HG02642 (cell line): ENCODE results near the gene CFAP100.

Source experiments
- ATAC-seq: cut with Tn5 transposase; IDR thresholded peaks from one replicate; pipeline ENCODE4 v1.9.1; 2021; ENCODE audit warnings: mild to moderate bottlenecking; ENCODE audit not compliant: unreplicated experiment, poor library complexity

CFAP100 gene

DNA sequence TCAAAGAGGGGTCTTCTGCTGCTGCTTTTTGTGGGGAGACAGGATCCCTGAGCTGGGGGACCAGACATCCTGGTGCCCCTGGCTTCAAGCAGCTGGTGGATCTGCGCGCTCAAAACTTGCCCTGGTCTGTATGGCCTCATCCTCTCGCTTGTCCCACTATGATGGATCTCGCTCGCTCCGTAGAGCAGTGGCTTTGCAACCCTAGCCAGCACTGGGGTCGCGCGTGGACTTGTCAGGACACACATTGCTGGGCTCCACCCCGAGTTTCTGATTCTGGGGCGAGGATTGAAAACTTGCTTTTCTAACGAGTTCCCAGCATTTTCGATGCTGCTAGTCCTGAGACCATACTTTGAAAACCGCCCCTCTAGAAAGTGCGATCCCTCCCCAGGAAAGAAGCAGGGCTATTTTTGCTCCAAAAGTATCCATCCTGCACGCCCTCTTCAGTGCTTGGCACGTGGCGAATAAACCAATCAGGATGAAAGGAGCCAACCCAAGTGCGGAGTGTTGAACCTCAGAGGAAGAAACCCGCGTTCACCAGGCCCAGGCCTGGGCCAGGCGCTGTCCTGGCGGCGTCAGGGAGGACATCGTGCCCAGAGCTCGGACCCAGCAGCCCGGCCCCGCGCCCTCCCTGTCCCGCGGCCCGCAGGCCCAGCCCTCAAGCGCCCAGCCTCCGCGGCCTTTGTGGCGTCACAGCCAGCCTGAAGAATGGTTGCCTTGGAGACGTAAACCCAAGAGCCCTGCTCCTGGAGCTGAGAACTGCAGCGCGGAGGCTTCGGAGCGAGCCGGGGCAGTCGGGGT is at the start of gene CFAP100:
Gene CFAP100 (plus strand): TSS at position 731 of the 798 bp plus-strand sequence. CDS start 1,092 bp downstream, outside the sequence.
- ATAC-seq = no peak

DNA sequence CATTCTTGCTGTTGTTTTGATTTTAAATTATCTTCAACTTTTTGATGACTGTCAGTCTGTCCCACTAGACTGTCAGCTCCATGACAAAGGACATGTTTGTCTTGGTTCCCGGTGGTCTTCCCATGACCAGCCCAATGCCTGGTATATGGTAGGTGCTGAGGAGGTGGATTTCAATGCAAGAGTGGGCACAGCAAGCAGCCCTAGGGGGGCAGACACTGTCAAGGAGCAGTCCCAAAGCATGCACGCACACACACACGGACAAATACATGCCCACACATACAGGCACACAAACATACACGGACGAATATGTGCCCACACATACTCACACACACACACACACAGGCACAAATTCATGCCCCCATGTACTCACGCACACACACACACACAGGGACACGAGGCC is 49.5 kb upstream of the CFAP100 start:
- ATAC-seq = no peak

DNA sequence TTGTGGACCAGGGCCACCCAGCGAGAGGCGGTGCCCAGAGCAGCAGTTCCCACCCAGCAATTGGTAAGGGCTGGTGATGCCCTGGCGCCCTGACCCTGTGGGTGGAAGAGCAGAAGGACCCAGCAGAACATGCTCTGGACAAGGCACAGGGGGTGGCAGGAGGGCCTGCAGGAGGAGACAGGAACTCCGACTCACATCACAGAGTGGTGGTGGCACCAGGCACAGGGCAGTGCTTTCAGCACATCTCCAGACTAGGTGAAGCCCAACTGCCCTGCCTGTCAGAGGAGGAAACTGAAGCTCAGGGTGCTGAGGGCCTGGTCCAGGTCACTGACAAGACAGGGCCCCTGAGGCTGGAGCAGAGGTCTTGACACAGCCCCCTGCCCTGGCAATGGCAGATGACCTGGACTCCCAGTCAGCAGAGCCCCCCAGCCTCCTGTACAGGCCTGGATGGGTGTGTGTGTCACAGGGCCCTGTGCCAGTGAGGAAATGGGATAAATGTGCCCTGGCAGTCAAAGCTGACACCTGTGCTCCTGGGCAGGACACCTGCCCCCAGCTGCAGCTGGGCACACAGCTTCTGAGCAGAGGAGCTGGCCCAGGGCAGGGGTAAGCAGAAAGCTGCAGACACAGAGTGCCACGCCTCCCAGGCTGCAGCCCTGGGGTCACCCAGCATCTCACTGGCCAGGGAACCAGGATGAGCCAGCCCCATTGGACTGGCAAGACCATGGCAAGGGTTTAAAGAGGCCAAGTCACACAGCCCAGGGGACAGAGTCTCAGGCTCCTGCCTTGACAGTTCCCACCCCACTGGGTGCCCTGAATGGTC is 48.9 kb upstream of the CFAP100 start:
- ATAC-seq = no peak

DNA sequence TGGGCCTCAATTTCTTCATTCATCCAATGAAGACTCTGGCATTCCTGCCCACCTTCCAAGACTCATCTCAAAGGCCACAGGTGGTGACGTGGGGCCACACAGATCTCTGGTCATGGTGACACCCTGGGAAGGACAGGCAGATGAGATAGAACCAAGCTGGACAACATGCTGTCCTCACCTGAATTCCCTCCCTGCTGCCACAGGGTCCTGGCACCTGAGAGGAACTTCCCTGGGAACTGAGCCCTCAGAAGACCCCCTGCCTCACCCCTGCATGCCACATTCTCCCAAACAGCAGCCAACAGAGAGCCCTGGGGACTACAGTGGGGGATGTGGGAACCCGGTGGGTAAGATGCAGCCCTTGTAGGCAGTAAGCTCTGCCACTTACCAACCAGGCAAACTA is 48.2 kb upstream of the CFAP100 start:
- no peak for ATAC-seq

GRCh38 chr3:126347543-126348161 is 47.1 kb upstream of the CFAP100 start:
- no peak for ATAC-seq

DNA sequence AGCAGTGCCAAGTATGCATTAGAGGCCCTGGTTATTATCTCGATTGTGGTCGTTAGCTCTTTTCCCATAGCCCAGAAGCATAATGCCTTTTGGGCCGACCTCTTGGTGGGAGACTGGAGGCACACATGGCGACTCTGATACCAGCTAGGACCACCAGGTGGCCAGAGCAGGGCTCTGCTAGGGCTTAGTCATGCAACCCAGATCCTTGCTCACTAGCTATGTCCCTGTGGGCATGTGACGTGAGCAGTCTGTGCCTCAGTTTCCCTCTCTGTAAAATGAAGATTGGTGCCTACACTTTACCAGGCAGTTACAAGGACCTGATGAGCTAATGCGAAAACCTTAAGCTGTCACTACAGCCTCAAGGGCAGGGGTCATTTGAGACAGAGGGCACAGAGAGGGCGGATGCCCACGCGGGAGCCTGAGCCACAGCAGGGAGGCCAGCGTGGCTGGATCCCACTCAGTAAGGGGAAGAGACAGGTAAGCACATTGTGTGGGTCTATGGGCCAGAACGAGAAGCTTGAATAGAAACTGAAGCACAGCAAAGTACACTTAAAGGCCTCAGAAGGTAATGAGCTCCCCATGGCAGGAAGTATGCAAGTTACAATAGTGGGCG is 46.3 kb upstream of the CFAP100 start:
- ATAC-seq = no peak

GRCh38 chr3:126349071-126349470 is 45.6 kb upstream of the CFAP100 start:
- no peak for ATAC-seq

- ATAC-seq = no peak
These were observed 44.9 kb upstream of the CFAP100 start for GRCh38 chr3:126349611-126350501.

DNA sequence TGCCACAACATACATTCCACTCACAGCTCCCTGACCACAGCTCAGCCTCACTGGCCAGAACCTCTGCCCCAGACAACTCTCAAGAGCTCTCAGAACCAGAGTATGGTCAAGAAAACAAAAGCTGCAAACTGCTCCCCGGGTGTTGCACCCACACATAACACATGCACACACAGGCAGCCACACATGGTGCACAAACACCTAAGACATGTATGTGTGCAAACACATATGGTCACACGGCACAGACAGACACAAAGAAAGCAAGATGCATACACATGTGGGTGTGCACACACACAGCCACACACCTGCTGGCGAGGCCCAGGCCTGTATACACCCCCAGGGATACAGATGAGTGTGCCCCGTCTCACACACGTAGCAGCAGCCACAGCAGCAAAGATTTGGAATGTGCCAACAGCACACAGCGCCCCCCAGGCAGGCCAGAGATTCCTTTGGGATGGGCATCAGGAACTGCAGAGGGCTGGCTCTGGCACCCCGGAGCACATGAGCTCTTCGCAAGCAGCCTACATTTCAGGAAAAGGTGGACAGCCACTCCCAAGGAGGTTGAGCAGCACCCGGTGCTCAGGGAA is 44.1 kb upstream of the CFAP100 start:
- ATAC-seq = no peak

- no peak for ATAC-seq
These were observed 43.5 kb upstream of the CFAP100 start for GRCh38 chr3:126351086-126351770.

- ATAC-seq = no peak
These were observed 42.8 kb upstream of the CFAP100 start for GRCh38 chr3:126351771-126352475.

- ATAC-seq = no peak
These were observed 41.9 kb upstream of the CFAP100 start for GRCh38 chr3:126352476-126353454.

DNA sequence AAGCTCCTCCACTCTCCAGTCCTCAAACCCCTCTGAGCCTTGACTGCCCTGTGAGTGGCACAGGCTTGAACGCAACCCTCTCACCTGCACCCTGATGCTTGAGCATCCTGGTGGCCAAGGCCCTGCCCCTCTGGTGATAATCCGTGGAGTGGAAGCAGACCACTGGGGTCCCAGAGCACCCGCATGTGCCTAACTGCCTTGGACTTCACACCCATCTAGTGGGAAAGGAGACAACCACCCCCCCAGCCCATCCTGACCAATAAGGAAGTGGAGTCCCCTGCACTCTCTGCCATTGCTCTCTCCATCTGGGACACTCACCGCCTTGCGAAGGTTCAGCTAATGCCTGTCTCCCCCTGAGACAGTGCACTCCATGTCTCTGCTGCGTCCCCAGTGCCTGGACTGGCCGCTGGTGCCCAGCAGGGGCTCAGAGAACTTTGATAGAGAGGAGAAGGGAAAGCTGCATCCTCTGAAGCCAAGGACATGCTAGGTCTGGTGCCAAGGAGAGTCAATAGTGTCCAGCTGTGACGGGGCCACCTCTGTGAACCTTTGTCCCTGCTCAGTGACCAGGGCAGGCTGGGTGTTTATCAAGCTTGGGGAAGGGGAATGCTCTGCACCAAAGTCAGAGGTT is 40.9 kb upstream of the CFAP100 start:
- ATAC-seq = no peak

DNA sequence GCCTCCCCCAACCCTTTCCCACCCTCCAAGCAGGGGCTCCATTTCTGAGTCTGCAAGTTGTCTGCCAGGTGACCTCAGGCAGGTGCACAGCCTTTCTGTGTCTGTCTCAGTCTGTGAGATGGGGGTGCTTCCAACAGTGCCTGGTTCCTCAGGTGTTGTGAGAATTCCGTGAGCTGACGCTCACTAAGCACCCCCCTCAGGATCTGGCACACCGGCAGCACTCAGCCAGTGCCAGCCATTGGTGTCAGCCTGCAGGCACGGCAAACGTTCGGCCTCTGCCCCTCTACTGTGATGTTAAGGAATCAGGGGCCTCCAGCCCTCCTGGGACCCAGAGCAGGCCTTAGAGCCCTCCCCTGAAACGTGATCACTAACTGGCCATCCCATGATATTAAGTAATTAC is 39.9 kb upstream of the CFAP100 start:
- no peak for ATAC-seq

DNA sequence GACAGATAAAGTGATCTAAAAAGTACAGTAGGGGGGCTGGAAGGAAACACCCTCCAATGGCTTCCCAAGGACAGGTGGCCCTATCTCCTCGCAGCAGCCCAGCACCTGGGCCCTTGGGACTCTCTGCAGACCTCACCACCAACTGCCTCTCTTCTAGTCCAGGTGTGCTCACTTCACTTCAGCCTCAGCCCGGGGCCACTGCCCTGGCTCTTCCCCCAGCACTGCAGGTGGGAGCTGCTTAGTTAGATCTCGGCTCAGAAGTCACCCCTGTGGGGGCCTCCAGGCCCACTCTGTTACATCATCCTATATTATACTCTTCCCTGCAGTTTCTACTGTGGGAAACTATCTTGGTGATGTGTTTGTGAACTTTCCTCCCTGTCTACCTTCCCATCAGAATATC is 39.5 kb upstream of the CFAP100 start:
- no peak for ATAC-seq

- ATAC-seq = no peak
These were observed 38.8 kb upstream of the CFAP100 start for GRCh38 chr3:126355777-126356372.
